SK-N-SH (cell line): ENCODE measurements around the gene RASA3.

Source experiments
- CTCF ChIP-seq: fragments of 200-600 bp; sonication (generic); IDR thresholded peaks from 2 replicates; pipeline ENCODE4 v1.6.1; 2017; ENCODE audit warnings: antibody characterized with exemption, mild to moderate bottlenecking, moderate library complexity
- EP300 ChIP-seq, 2 experiments: IDR thresholded peaks; 2 replicates each; pipeline versions ENCODE4 v1.4.0 to v1.6.1; 2012; ENCODE audit warnings: borderline replicate concordance in 1 of 2, low read depth in 1 of 2, low read length in 1 of 2
- GATA2 ChIP-seq: sonication (generic); formaldehyde crosslinking; IDR thresholded peaks from 2 replicates; pipeline ENCODE4 v1.5.0; 2020; ENCODE audit warnings: mild to moderate bottlenecking, missing genetic modification reagents
- MAX ChIP-seq: IDR thresholded peaks from 2 replicates; pipeline ENCODE4 v1.4.0; 2012; ENCODE audit warnings: low read depth
- RAD21 ChIP-seq: IDR thresholded peaks from 2 replicates; pipeline ENCODE4 v1.6.1; 2012; ENCODE audit warnings: mild to moderate bottlenecking, low read length
- SIN3A ChIP-seq: IDR thresholded peaks from 2 replicates; pipeline ENCODE4 v1.6.1; 2012; ENCODE audit warnings: low read depth, mild to moderate bottlenecking, low read length, moderate library complexity, borderline replicate concordance
- TAF1 ChIP-seq: IDR thresholded peaks from 2 replicates; pipeline ENCODE4 v1.6.1; 2012; ENCODE audit warnings: low read depth, mild to moderate bottlenecking, low read length, moderate library complexity, borderline replicate concordance
- TCF12 ChIP-seq: IDR thresholded peaks from 2 replicates; pipeline ENCODE4 v1.4.0; 2012
- TEAD4 ChIP-seq: IDR thresholded peaks from 2 replicates; pipeline ENCODE4 v1.4.0; 2012; ENCODE audit warnings: mild to moderate bottlenecking, borderline replicate concordance; ENCODE audit not compliant: insufficient read depth
- USF2 ChIP-seq: fragments of 150-350 bp; IDR thresholded peaks from 2 replicates; pipeline ENCODE4 v1.6.1; 2017; ENCODE audit warnings: antibody characterized with exemption, low read length, low read depth, borderline replicate concordance
- YY1 ChIP-seq: IDR thresholded peaks from 2 replicates; pipeline ENCODE4 v1.4.0; 2012; ENCODE audit warnings: low read depth, mild to moderate bottlenecking

GRCh38 chr13:114106526-114106925 is 25.9 kb downstream of the RASA3 start:
- no peak for TF ChIP-seq CTCF
- no peak for TF ChIP-seq EP300 (IDR thresholded peaks at IDR 0.05; ENCODE audit: borderline replicate concordance in 1 of 2, low read depth in 1 of 2, low read length in 1 of 2)
- TF ChIP-seq SIN3A, result no peak
- no peak for TF ChIP-seq TEAD4
- TF ChIP-seq YY1, result no peak
- no peak for TF ChIP-seq USF2
- TF ChIP-seq RAD21, result no peak
- TF ChIP-seq TAF1, result no peak
- TF ChIP-seq GATA2 (CRISPR knock-in tag), result no peak
- no peak for TF ChIP-seq MAX
- TF ChIP-seq TCF12, result no peak
